ENCODE data around the gene CSNK1D.

Gene CSNK1D

GRCh38 chr17:82294064-82294773 is 20.7 kb upstream of the CSNK1D start:
- peaks cover 57% of the 10 kb centered on the region for H3K4me1 Mint-ChIP-seq (ENCODE audit: low read depth)
- H3K27ac Mint-ChIP-seq: no peak overlapping the region
- intact Hi-C loops (cut with micrococcal nuclease): loop anchor here (10.0 kb wide), 1 partner anchor 59 kb away; no protein-coding TSS in a partner anchor
- no peak overlapping the region for H3K4me3 Mint-ChIP-seq
- H3K36me3 Mint-ChIP-seq (ENCODE audit: low read depth): no peaks in the 10 kb centered on the region
- H3K9me3 Mint-ChIP-seq: no peaks in the 10 kb centered on the region
- peaks cover 14% of the 10 kb centered on the region for H3K27me3 Mint-ChIP-seq

GRCh38 chr17:82292251-82293154 is 19.0 kb upstream of the CSNK1D start:
- Mint-ChIP-seq H3K27ac (peak overlapping the region; percentile 91), H3K27me3 (peaks cover 16% of the 10 kb centered on the region), H3K9me3 (no peaks in the 10 kb centered on the region), H3K4me1 (ENCODE audit: low read depth) (peaks cover 48% of the 10 kb centered on the region), H3K4me3 (peak overlapping the region; percentile 83), H3K36me3 (ENCODE audit: low read depth) (no peaks in the 10 kb centered on the region)
- intact Hi-C loops (cut with micrococcal nuclease): loop anchor here (10.0 kb wide), 1 partner anchor 58 kb away; no protein-coding TSS in a partner anchor

- H3K27ac Mint-ChIP-seq: peak overlapping the region; percentile 91
- intact Hi-C loops (cut with micrococcal nuclease): loop anchor here (10.0 kb wide), 1 partner anchor 57 kb away; no protein-coding TSS in a partner anchor
- no peaks in the 10 kb centered on the region for H3K36me3 Mint-ChIP-seq (ENCODE audit: low read depth)
- no peaks in the 10 kb centered on the region for H3K9me3 Mint-ChIP-seq
- H3K4me3 Mint-ChIP-seq: peak overlapping the region; percentile 83
- peaks cover 44% of the 10 kb centered on the region for H3K4me1 Mint-ChIP-seq (ENCODE audit: low read depth)
- H3K27me3 Mint-ChIP-seq: peaks cover 14% of the 10 kb centered on the region
These were observed 18.2 kb upstream of the CSNK1D start for GRCh38 chr17:82291582-82292250.

GRCh38 chr17:82287868-82288801 is 14.6 kb upstream of the CSNK1D start:
- intact Hi-C loops (cut with micrococcal nuclease): no loop called here
- peak overlapping the region; percentile 70 for H3K27ac Mint-ChIP-seq
- H3K4me3 Mint-ChIP-seq: no peak overlapping the region
- no peaks in the 10 kb centered on the region for H3K9me3 Mint-ChIP-seq
- no peaks in the 10 kb centered on the region for H3K36me3 Mint-ChIP-seq (ENCODE audit: low read depth)
- peaks cover 29% of the 10 kb centered on the region for H3K4me1 Mint-ChIP-seq (ENCODE audit: low read depth)
- H3K27me3 Mint-ChIP-seq: peaks cover 14% of the 10 kb centered on the region

GRCh38 chr17:82287013-82287867 is 13.7 kb upstream of the CSNK1D start:
- Mint-ChIP-seq H3K27ac (peak overlapping the region; percentile 70), H3K9me3 (no peaks in the 10 kb centered on the region), H3K4me1 (ENCODE audit: low read depth) (peaks cover 38% of the 10 kb centered on the region), H3K27me3 (peaks cover 14% of the 10 kb centered on the region), H3K36me3 (ENCODE audit: low read depth) (no peaks in the 10 kb centered on the region), H3K4me3 (no peak overlapping the region)
- intact Hi-C loops (cut with micrococcal nuclease): no loop called here

GRCh38 chr17:82285141-82285540 is 11.6 kb upstream of the CSNK1D start:
- no peaks in the 10 kb centered on the region for H3K9me3 Mint-ChIP-seq
- H3K36me3 Mint-ChIP-seq (ENCODE audit: low read depth): no peaks in the 10 kb centered on the region
- no peak overlapping the region for H3K27ac Mint-ChIP-seq
- H3K4me1 Mint-ChIP-seq (ENCODE audit: low read depth): peaks cover 47% of the 10 kb centered on the region
- H3K4me3 Mint-ChIP-seq: no peak overlapping the region
- peaks cover 17% of the 10 kb centered on the region for H3K27me3 Mint-ChIP-seq
- intact Hi-C loops (cut with micrococcal nuclease): no loop called here

- no peaks in the 10 kb centered on the region for H3K9me3 Mint-ChIP-seq
- peaks cover 1% of the 10 kb centered on the region for H3K36me3 Mint-ChIP-seq (ENCODE audit: low read depth)
- intact Hi-C loops (cut with micrococcal nuclease): no loop called here
- no peak overlapping the region for H3K4me3 Mint-ChIP-seq
- peak overlapping the region; percentile 20 for H3K27ac Mint-ChIP-seq
- H3K27me3 Mint-ChIP-seq: peaks cover 17% of the 10 kb centered on the region
- peaks cover 62% of the 10 kb centered on the region for H3K4me1 Mint-ChIP-seq (ENCODE audit: low read depth)
These were observed 9.8 kb upstream of the CSNK1D start for GRCh38 chr17:82283208-82283749.

- peak overlapping the region; percentile 20 for H3K27ac Mint-ChIP-seq
- peaks cover 7% of the 10 kb centered on the region for H3K36me3 Mint-ChIP-seq (ENCODE audit: low read depth)
- H3K4me1 Mint-ChIP-seq (ENCODE audit: low read depth): peaks cover 62% of the 10 kb centered on the region
- H3K27me3 Mint-ChIP-seq: peaks cover 12% of the 10 kb centered on the region
- no peaks in the 10 kb centered on the region for H3K9me3 Mint-ChIP-seq
- intact Hi-C loops (cut with micrococcal nuclease): no loop called here
- H3K4me3 Mint-ChIP-seq: no peak overlapping the region
These were observed 9.0 kb upstream of the CSNK1D start for GRCh38 chr17:82282239-82283207.

GRCh38 chr17:82281502-82282238 is 8.2 kb upstream of the CSNK1D start:
- Mint-ChIP-seq H3K4me1 (ENCODE audit: low read depth) (peaks cover 67% of the 10 kb centered on the region), H3K27me3 (peaks cover 10% of the 10 kb centered on the region), H3K9me3 (no peaks in the 10 kb centered on the region), H3K27ac (no peak overlapping the region), H3K36me3 (ENCODE audit: low read depth) (peaks cover 7% of the 10 kb centered on the region), H3K4me3 (no peak overlapping the region)
- intact Hi-C loops (cut with micrococcal nuclease): no loop called here

GRCh38 chr17:82281076-82281475 is 7.6 kb upstream of the CSNK1D start:
- Mint-ChIP-seq H3K4me1 (ENCODE audit: low read depth) (peaks cover 73% of the 10 kb centered on the region), H3K27ac (no peak overlapping the region), H3K36me3 (ENCODE audit: low read depth) (peaks cover 7% of the 10 kb centered on the region), H3K4me3 (no peak overlapping the region), H3K27me3 (peaks cover 10% of the 10 kb centered on the region), H3K9me3 (no peaks in the 10 kb centered on the region)
- intact Hi-C loops (cut with micrococcal nuclease): no loop called here

- Mint-ChIP-seq H3K4me3 (no peak overlapping the region), H3K36me3 (ENCODE audit: low read depth) (peaks cover 7% of the 10 kb centered on the region), H3K27me3 (peaks cover 10% of the 10 kb centered on the region), H3K4me1 (ENCODE audit: low read depth) (peaks cover 73% of the 10 kb centered on the region), H3K27ac (no peak overlapping the region), H3K9me3 (no peaks in the 10 kb centered on the region)
- intact Hi-C loops (cut with micrococcal nuclease): no loop called here
These were observed 7.0 kb upstream of the CSNK1D start for GRCh38 chr17:82280537-82280936.
